Tibial nerve (tissue), 4 donors: ENCODE results near the gene P2RY11.
A peak's percentile ranks its signal among the peaks of the same experiment; 100 is the strongest.

ENCODE experiments used
- EP300 ChIP-seq, 2 donors: sonication (generic); formaldehyde crosslinking; IDR thresholded peaks; one replicate each; pipeline ENCODE4 v1.6.1; 2017; ENCODE audit warnings: antibody characterized with exemption in 2 of 2, mild to moderate bottlenecking in 1 of 2
- POLR2A ChIP-seq, 2 donors: fragments of 450-650 bp; IDR thresholded peaks; one replicate each; pipeline ENCODE4 v1.6.1; 2017; ENCODE audit warnings: antibody characterized with exemption in 2 of 2, mild to moderate bottlenecking in 2 of 2, moderate library complexity in 2 of 2
- TF ChIP-seq, protein P1 (sequence below), 5 experiments: fragments of 200-600 bp in 3 of 5; fragments of 450-650 bp in 2 of 5; sonication (generic) in 3 of 5; IDR thresholded peaks; one replicate each; pipeline ENCODE4 v1.5.1; 2016 to 2019; ENCODE audit warnings: antibody characterized with exemption in 5 of 5, mild to moderate bottlenecking in 3 of 5, moderate library complexity in 2 of 5

GRCh38 chr19:10122045-10122444 is 10.6 kb downstream of the P2RY11 start:
- TF ChIP-seq, protein P1, sequence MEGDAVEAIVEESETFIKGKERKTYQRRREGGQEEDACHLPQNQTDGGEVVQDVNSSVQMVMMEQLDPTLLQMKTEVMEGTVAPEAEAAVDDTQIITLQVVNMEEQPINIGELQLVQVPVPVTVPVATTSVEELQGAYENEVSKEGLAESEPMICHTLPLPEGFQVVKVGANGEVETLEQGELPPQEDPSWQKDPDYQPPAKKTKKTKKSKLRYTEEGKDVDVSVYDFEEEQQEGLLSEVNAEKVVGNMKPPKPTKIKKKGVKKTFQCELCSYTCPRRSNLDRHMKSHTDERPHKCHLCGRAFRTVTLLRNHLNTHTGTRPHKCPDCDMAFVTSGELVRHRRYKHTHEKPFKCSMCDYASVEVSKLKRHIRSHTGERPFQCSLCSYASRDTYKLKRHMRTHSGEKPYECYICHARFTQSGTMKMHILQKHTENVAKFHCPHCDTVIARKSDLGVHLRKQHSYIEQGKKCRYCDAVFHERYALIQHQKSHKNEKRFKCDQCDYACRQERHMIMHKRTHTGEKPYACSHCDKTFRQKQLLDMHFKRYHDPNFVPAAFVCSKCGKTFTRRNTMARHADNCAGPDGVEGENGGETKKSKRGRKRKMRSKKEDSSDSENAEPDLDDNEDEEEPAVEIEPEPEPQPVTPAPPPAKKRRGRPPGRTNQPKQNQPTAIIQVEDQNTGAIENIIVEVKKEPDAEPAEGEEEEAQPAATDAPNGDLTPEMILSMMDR (IDR thresholded peaks at IDR 0.05): no peak
- TF ChIP-seq POLR2A (IDR thresholded peaks at IDR 0.05) (no peak), EP300 (IDR thresholded peaks at IDR 0.05) (peak in 1 of 2 donors; percentile 19)
